ENCODE data around the gene CDC45.

CDC45 gene

GRCh38 chr22:19479355-19480172 lies at the start of gene CDC45:
TSS of gene CDC45 (plus strand) at chr22:19479920. CDS start at chr22:19479969, 49 bp downstream.
- peak; percentile 99 for DNase-seq (ENCODE audit: low read depth)
- H3K4me3 ChIP-seq (ENCODE audit: low read length) = peak within 1 kb of the TSS; percentile 97
- no peak for TF ChIP-seq CTCF (conservative IDR thresholded peaks at IDR 0.05; ENCODE audit: low read length)

GRCh38 chr22:19429950-19430889 lies 49.5 kb upstream of the CDC45 start:
- H3K4me3 ChIP-seq (ENCODE audit: low read length) = peak overlapping the region; percentile 86
- peak; percentile 58 for DNase-seq (ENCODE audit: low read depth)
- no peak for TF ChIP-seq CTCF (conservative IDR thresholded peaks at IDR 0.05; ENCODE audit: low read length)

- peak; percentile 29 for TF ChIP-seq CTCF (conservative IDR thresholded peaks at IDR 0.05; ENCODE audit: low read length)
- DNase-seq (ENCODE audit: low read depth) = peak; percentile 25
- H3K4me3 ChIP-seq (ENCODE audit: low read length) = peak overlapping the region; percentile 86
Observed at GRCh38 chr22:19430890-19431541, 48.7 kb upstream of the CDC45 start.

GRCh38 chr22:19431649-19432132 lies 48.0 kb upstream of the CDC45 start, which contains the start of gene HIRA:
TSS of gene HIRA (minus strand) at chr22:19431733. CDS start at chr22:19431476, 257 bp downstream.
- DNase-seq (ENCODE audit: low read depth) = peak; percentile 69
- no peak for TF ChIP-seq CTCF (conservative IDR thresholded peaks at IDR 0.05; ENCODE audit: low read length)
- H3K4me3 ChIP-seq (ENCODE audit: low read length) = peak within 1 kb of the TSS; percentile 91

- H3K4me3 ChIP-seq (ENCODE audit: low read length) = peak within 1 kb of the TSS; percentile 91
- TF ChIP-seq CTCF (conservative IDR thresholded peaks at IDR 0.05; ENCODE audit: low read length) = no peak
- peak; percentile 93 for DNase-seq (ENCODE audit: low read depth)
Observed at GRCh38 chr22:19432133-19432851, 47.4 kb upstream of the CDC45 start, which contains the start of gene MRPL40. TSS of gene MRPL40 (plus strand) at chr22:19432545. CDS start at chr22:19432555, 10 bp downstream.

- DNase-seq (ENCODE audit: low read depth) = no peak
- TF ChIP-seq CTCF (conservative IDR thresholded peaks at IDR 0.05; ENCODE audit: low read length) = no peak
- H3K4me3 ChIP-seq (ENCODE audit: low read length) = no peak overlapping the region
Observed at GRCh38 chr22:19434401-19434800, 45.3 kb upstream of the CDC45 start.

Measured in AG10803 (cell line).